Fibroblast of lung (primary cell): ENCODE results near the gene CSRP1. TPM values are rescaled to one million over a fixed set of nuclear protein-coding genes. Genes with fewer than 3 reads are reported as not detected.

ENCODE experiments used
- DNase-seq, 2 donors: peaks; one replicate each; pipeline versions ENCODE4 v3.0.0 to v3.0.0-alpha.2; 2010; ENCODE audit warnings: low read depth in 2 of 2
- H2AFZ ChIP-seq: 2 replicates; pipeline ENCODE4 v1.5.1; 2012; ENCODE audit warnings: low read length, control low read depth, inconsistent platforms
- H3K27ac ChIP-seq: 2 replicates; pipeline ENCODE4 v1.5.1; 2011; ENCODE audit warnings: low read length, control low read depth; ENCODE audit not compliant: insufficient read depth
- H3K27me3 ChIP-seq: 2 replicates; pipeline ENCODE4 v1.5.1; 2011; ENCODE audit warnings: mild to moderate bottlenecking, low read length; ENCODE audit not compliant: control insufficient read depth, insufficient read depth
- H3K36me3 ChIP-seq: 2 replicates; pipeline ENCODE4 v1.5.1; 2011; ENCODE audit warnings: low read length; ENCODE audit not compliant: control insufficient read depth, insufficient read depth
- H3K4me1 ChIP-seq: 2 replicates; pipeline ENCODE4 v1.5.1; 2011; ENCODE audit warnings: low read length; ENCODE audit not compliant: control insufficient read depth, insufficient read depth; ENCODE audit errors: extremely low read depth
- H3K4me2 ChIP-seq: 2 replicates; pipeline ENCODE4 v1.5.1; 2011; ENCODE audit warnings: low read length, control low read depth; ENCODE audit not compliant: insufficient read depth; ENCODE audit errors: extremely low read depth
- H3K4me3 ChIP-seq, 4 experiments: fragments of 200-600 bp in 1 of 4; sonication (generic) in 1 of 4; replicated peaks in 1 of 4; 2 replicates each; pipeline ENCODE4 v1.5.1; 2011 to 2016; ENCODE audit warnings: low read length in 4 of 4, low read depth in 3 of 4, mild to moderate bottlenecking in 3 of 4, control low read depth in 2 of 4, inconsistent platforms in 1 of 4, mixed read lengths in 1 of 4; ENCODE audit not compliant: insufficient read depth in 1 of 4; ENCODE audit errors: control extremely low read depth in 1 of 4
- H3K79me2 ChIP-seq: 2 replicates; pipeline ENCODE4 v1.5.1; 2012; ENCODE audit warnings: mild to moderate bottlenecking, low read length, inconsistent platforms; ENCODE audit not compliant: control insufficient read depth, insufficient read depth
- H3K9ac ChIP-seq: 2 replicates; pipeline ENCODE4 v1.5.1; 2011; ENCODE audit warnings: mild to moderate bottlenecking, low read length, control low read depth; ENCODE audit not compliant: insufficient read depth
- H3K9me3 ChIP-seq: 2 replicates; pipeline ENCODE4 v1.5.1; 2012; ENCODE audit warnings: low read depth, low read length; ENCODE audit not compliant: control insufficient read depth, insufficient read depth
- H4K20me1 ChIP-seq: 2 replicates; pipeline ENCODE4 v1.5.1; 2011; ENCODE audit warnings: low read length; ENCODE audit not compliant: control insufficient read depth, insufficient read depth; ENCODE audit errors: extremely low read depth
- EZH2 ChIP-seq: IDR thresholded peaks from 2 replicates; pipeline ENCODE4 v1.5.1; 2012; ENCODE audit warnings: low read length, control low read depth, mild to moderate bottlenecking; ENCODE audit errors: missing control alignments
- polyA plus RNA-seq, 2 donors: library from polyadenylated mRNA; depleted of rRNA in 1 of 2; stranded (reverse) in 1 of 2; unstranded in 1 of 2; fragments of >200 nt; gene quantifications; 2 replicates each; pipeline ENCODE4 v1.2.1, GENCODE V29; 2011 to 2012; ENCODE audit warnings: missing spikeins in 1 of 2
- total RNA-seq: library from RNA; depleted of rRNA; stranded (reverse); fragments of >200 nt; gene quantifications from 2 replicates; pipeline ENCODE4 v1.2.1, GENCODE V29; 2014
- TF ChIP-seq, protein P1 (sequence below), 2 donors: IDR thresholded peaks in 1 of 2; conservative IDR thresholded peaks in 1 of 2; 1 replicate in 1 of 2; 2 replicates in 1 of 2; pipeline ENCODE4 v1.5.1; 2011 to 2012; ENCODE audit warnings: low read length in 2 of 2, control low read depth in 1 of 2, inconsistent platforms in 1 of 2, low read depth in 1 of 2, mild to moderate bottlenecking in 1 of 2

The CSRP1 gene
- total and polyA plus RNA-seq, 2 donors (not counting 1 experiment from before 2014, with no cell fraction given), result 195 to 1,081 TPM

DNA sequence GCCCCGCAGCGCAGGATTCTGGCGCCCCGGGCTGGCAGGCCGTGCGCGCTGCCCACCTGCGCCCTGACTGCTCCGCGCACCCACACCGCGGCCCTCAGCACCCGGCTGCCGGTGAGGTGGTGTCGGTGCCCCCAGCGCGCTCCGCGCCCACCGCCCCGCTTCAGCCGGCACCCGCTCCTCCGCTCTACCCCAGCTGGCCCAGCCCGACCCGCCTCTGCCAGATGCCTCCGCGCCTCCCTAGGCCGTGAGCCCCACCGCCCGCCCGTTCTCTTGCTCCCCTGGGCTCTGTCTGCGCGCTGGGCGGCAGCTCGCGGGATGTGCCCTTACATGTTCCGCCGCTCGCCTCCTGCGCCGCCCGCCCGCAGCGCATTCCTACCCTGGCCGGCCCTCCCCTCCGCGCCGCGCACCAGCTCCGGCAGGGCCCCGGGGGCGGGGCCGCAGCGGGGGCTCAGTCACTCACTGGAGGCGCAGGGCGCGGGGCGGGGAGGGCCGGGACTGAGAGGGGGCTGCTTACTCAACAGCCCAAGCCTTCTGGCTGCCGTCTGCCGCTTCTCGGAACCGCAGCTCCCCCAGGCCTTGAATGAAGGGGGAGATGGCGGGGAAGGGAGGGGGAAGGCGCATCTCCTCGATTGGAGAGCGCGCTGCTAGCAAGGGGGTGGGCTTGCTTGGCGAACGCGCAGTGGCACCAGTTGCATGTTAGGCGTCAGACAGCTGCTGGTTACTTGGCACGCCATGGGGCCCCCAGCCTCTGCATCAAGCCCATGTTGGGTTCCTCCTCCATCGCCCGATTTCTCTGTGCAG is 37.9 kb downstream of the CSRP1 start, which contains the start of gene PHLDA3:
Gene PHLDA3 (minus strand): TSS at position 345 of the 801 bp plus-strand sequence. CDS start 402 bp downstream, outside the sequence.
- Histone ChIP-seq H3K27ac (peak within 1 kb of the TSS; percentile 83), H3K27me3 (no peaks in the 10 kb centered on the region), H3K4me3 (peak within 1 kb of the TSS; percentile 78 to 97 (median 94)), H3K4me2 (peak within 1 kb of the TSS; percentile 78), H3K4me1 (peaks cover 14% of the 10 kb centered on the region), H3K9ac (peak within 1 kb of the TSS; percentile 90), H2AFZ (peak within 1 kb of the TSS; percentile 45), H3K36me3 (peaks cover 19% of the 10 kb centered on the region), H4K20me1 (no peaks in the 10 kb centered on the region), H3K79me2 (peaks cover 39% of the 10 kb centered on the region), H3K9me3 (no peaks in the 10 kb centered on the region)
- TF ChIP-seq EZH2, result no peak
- TF ChIP-seq, protein P1, sequence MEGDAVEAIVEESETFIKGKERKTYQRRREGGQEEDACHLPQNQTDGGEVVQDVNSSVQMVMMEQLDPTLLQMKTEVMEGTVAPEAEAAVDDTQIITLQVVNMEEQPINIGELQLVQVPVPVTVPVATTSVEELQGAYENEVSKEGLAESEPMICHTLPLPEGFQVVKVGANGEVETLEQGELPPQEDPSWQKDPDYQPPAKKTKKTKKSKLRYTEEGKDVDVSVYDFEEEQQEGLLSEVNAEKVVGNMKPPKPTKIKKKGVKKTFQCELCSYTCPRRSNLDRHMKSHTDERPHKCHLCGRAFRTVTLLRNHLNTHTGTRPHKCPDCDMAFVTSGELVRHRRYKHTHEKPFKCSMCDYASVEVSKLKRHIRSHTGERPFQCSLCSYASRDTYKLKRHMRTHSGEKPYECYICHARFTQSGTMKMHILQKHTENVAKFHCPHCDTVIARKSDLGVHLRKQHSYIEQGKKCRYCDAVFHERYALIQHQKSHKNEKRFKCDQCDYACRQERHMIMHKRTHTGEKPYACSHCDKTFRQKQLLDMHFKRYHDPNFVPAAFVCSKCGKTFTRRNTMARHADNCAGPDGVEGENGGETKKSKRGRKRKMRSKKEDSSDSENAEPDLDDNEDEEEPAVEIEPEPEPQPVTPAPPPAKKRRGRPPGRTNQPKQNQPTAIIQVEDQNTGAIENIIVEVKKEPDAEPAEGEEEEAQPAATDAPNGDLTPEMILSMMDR (conservative IDR thresholded peaks at IDR 0.05 in 1 of 2, IDR thresholded peaks at IDR 0.05 in 1 of 2; ENCODE audit: low read depth in 1 of 2, low read length in 2 of 2), result no peak
- peak; percentile 92 to 96 for DNase-seq

DNA sequence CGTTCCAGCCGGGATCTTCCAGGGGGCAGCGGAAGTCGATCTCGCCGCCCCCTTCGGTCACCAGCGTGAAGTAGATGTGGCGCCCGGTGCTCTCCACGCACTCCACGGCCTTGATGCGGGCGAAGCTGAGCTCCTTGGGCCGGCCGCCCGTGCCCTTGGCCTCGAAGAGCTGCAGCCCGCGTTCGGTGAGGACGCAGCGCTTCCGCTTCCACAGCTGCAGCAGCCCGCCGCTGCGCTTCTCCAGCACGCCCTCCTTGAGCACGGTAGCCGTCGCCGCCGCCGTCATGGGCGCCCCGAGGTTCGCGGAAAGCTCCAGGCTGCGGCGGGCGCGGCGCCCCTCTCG is 38.5 kb downstream of the CSRP1 start:
- Histone ChIP-seq H3K79me2 (peaks cover 39% of the 10 kb centered on the region), H3K4me3 (peak overlapping the region; percentile 78 to 97 (median 94)), H2AFZ (no peak overlapping the region), H3K4me1 (peaks cover 14% of the 10 kb centered on the region), H3K27me3 (no peaks in the 10 kb centered on the region), H4K20me1 (no peaks in the 10 kb centered on the region), H3K36me3 (peaks cover 19% of the 10 kb centered on the region), H3K9me3 (no peaks in the 10 kb centered on the region), H3K9ac (peak overlapping the region; percentile 90), H3K27ac (peak overlapping the region; percentile 83), H3K4me2 (peak overlapping the region; percentile 69)
- no peak for TF ChIP-seq EZH2
- TF ChIP-seq, protein P1 (conservative IDR thresholded peaks at IDR 0.05 in 1 of 2, IDR thresholded peaks at IDR 0.05 in 1 of 2; ENCODE audit: low read depth in 1 of 2, low read length in 2 of 2), result no peak
- peak in 1 of 2 donors; percentile 32 for DNase-seq

DNA sequence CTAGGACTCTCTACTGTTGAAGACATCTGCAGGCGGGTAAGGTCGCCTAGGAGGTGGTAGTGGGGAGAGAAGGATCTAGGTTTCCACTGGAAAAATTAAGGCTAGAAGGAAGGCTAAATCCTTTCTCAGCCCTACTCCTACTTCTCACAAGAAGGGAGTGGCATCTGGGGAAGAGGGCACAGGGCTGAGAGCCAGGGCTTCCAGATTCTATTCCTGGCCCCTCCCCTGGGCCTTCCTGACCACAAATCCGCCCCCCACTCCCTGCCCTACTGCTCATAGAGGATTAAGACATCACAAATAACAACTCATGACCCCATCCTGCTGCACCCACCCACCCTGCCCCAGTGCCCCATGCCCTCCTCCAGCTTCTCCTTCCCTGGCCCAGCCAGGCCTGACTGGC is 40.4 kb downstream of the CSRP1 start:
- TF ChIP-seq EZH2, result no peak
- TF ChIP-seq, protein P1 (conservative IDR thresholded peaks at IDR 0.05 in 1 of 2, IDR thresholded peaks at IDR 0.05 in 1 of 2; ENCODE audit: low read depth in 1 of 2, low read length in 2 of 2), result no peak
- Histone ChIP-seq H4K20me1 (no peaks in the 10 kb centered on the region), H3K79me2 (peaks cover 39% of the 10 kb centered on the region), H3K36me3 (peaks cover 19% of the 10 kb centered on the region), H3K27me3 (no peaks in the 10 kb centered on the region), H3K4me2 (peak overlapping the region; percentile 92), H3K4me1 (peaks cover 26% of the 10 kb centered on the region), H3K4me3 (peak overlapping the region; percentile 78 to 97 (median 94)), H3K9me3 (no peaks in the 10 kb centered on the region), H3K9ac (peak overlapping the region; percentile 24), H2AFZ (no peak overlapping the region), H3K27ac (no peak overlapping the region)
- peak; percentile 48 to 91 for DNase-seq
